ENCODE data around the gene SH3RF3. TPM values are rescaled to one million over a fixed set of nuclear protein-coding genes. Genes with fewer than 3 reads are reported as not detected.

Gene SH3RF3
- polyA plus RNA-seq, 1 donor, result 4.0 TPM

Other genes starting within 250 kb of the SH3RF3 start
- gene EDAR, start 140.0 kb upstream of the SH3RF3 start, polyA plus RNA-seq (ENCODE audit: insufficient read length), result 3.1 TPM